Fibroblast of lung (primary cell): Measurements from ENCODE around the gene FXYD4. TPM values are rescaled to one million over a fixed set of nuclear protein-coding genes. Genes with fewer than 3 reads are reported as not detected.
A peak's percentile ranks its signal among the peaks of the same experiment; 100 is the strongest.

Experiments
- DNase-seq, 2 donors: peaks; one replicate each; pipeline versions ENCODE4 v3.0.0 to v3.0.0-alpha.2; 2010; ENCODE audit warnings: low read depth in 2 of 2
- H2AFZ ChIP-seq: 2 replicates; pipeline ENCODE4 v1.5.1; 2012; ENCODE audit warnings: low read length, control low read depth, inconsistent platforms
- H3K27ac ChIP-seq: 2 replicates; pipeline ENCODE4 v1.5.1; 2011; ENCODE audit warnings: low read length, control low read depth; ENCODE audit not compliant: insufficient read depth
- H3K27me3 ChIP-seq: 2 replicates; pipeline ENCODE4 v1.5.1; 2011; ENCODE audit warnings: mild to moderate bottlenecking, low read length; ENCODE audit not compliant: control insufficient read depth, insufficient read depth
- H3K36me3 ChIP-seq: 2 replicates; pipeline ENCODE4 v1.5.1; 2011; ENCODE audit warnings: low read length; ENCODE audit not compliant: control insufficient read depth, insufficient read depth
- H3K4me1 ChIP-seq: 2 replicates; pipeline ENCODE4 v1.5.1; 2011; ENCODE audit warnings: low read length; ENCODE audit not compliant: control insufficient read depth, insufficient read depth; ENCODE audit errors: extremely low read depth
- H3K4me2 ChIP-seq: 2 replicates; pipeline ENCODE4 v1.5.1; 2011; ENCODE audit warnings: low read length, control low read depth; ENCODE audit not compliant: insufficient read depth; ENCODE audit errors: extremely low read depth
- H3K4me3 ChIP-seq, 4 experiments: fragments of 200-600 bp in 1 of 4; sonication (generic) in 1 of 4; replicated peaks in 1 of 4; 2 replicates each; pipeline ENCODE4 v1.5.1; 2011 to 2016; ENCODE audit warnings: low read length in 4 of 4, low read depth in 3 of 4, mild to moderate bottlenecking in 3 of 4, control low read depth in 2 of 4, inconsistent platforms in 1 of 4, mixed read lengths in 1 of 4; ENCODE audit not compliant: insufficient read depth in 1 of 4; ENCODE audit errors: control extremely low read depth in 1 of 4
- H3K79me2 ChIP-seq: 2 replicates; pipeline ENCODE4 v1.5.1; 2012; ENCODE audit warnings: mild to moderate bottlenecking, low read length, inconsistent platforms; ENCODE audit not compliant: control insufficient read depth, insufficient read depth
- H3K9ac ChIP-seq: 2 replicates; pipeline ENCODE4 v1.5.1; 2011; ENCODE audit warnings: mild to moderate bottlenecking, low read length, control low read depth; ENCODE audit not compliant: insufficient read depth
- H3K9me3 ChIP-seq: 2 replicates; pipeline ENCODE4 v1.5.1; 2012; ENCODE audit warnings: low read depth, low read length; ENCODE audit not compliant: control insufficient read depth, insufficient read depth
- H4K20me1 ChIP-seq: 2 replicates; pipeline ENCODE4 v1.5.1; 2011; ENCODE audit warnings: low read length; ENCODE audit not compliant: control insufficient read depth, insufficient read depth; ENCODE audit errors: extremely low read depth
- CTCF ChIP-seq, 2 donors: IDR thresholded peaks in 1 of 2; conservative IDR thresholded peaks in 1 of 2; 1 replicate in 1 of 2; 2 replicates in 1 of 2; pipeline ENCODE4 v1.5.1; 2011 to 2012; ENCODE audit warnings: low read length in 2 of 2, control low read depth in 1 of 2, inconsistent platforms in 1 of 2, low read depth in 1 of 2, mild to moderate bottlenecking in 1 of 2
- EZH2 ChIP-seq: IDR thresholded peaks from 2 replicates; pipeline ENCODE4 v1.5.1; 2012; ENCODE audit warnings: low read length, control low read depth, mild to moderate bottlenecking; ENCODE audit errors: missing control alignments
- polyA plus RNA-seq, 2 donors: library from polyadenylated mRNA; depleted of rRNA in 1 of 2; stranded (reverse) in 1 of 2; unstranded in 1 of 2; fragments of >200 nt; gene quantifications; 2 replicates each; pipeline ENCODE4 v1.2.1, GENCODE V29; 2011 to 2012; ENCODE audit warnings: missing spikeins in 1 of 2
- total RNA-seq: library from RNA; depleted of rRNA; stranded (reverse); fragments of >200 nt; gene quantifications from 2 replicates; pipeline ENCODE4 v1.2.1, GENCODE V29; 2014

FXYD4 gene
- total and polyA plus RNA-seq, 2 donors (not counting 1 experiment from before 2014, with no cell fraction given) = not detected

GRCh38 chr10:43424416-43424815 lies 53.0 kb downstream of the FXYD4 start:
- Histone ChIP-seq H3K4me1 (peaks cover 7% of the 10 kb centered on the region), H3K79me2 (no peaks in the 10 kb centered on the region), H3K27me3 (no peaks in the 10 kb centered on the region), H3K36me3 (no peaks in the 10 kb centered on the region), H3K4me2 (no peak overlapping the region), H3K27ac (no peak overlapping the region), H3K9me3 (no peaks in the 10 kb centered on the region), H4K20me1 (no peaks in the 10 kb centered on the region), H3K9ac (no peak overlapping the region), H3K4me3 (no peak overlapping the region), H2AFZ (no peak overlapping the region)
- TF ChIP-seq EZH2 (no peak), CTCF (conservative IDR thresholded peaks at IDR 0.05 in 1 of 2, IDR thresholded peaks at IDR 0.05 in 1 of 2; ENCODE audit: low read depth in 1 of 2, low read length in 2 of 2) (no peak)
- peak in 1 of 2 donors; percentile 46 for DNase-seq

Other genes starting within 250 kb of the FXYD4 start
- 43.9 and 46.9 TPM in 2 replicates for gene CSGALNACT2, start 233.2 kb upstream of the FXYD4 start, total RNA-seq
- gene CSGALNACT2, start 233.2 kb upstream of the FXYD4 start, polyA plus RNA-seq = 32.7 and 38.6 TPM in 2 replicates
- 6.2 and 9.2 TPM in 2 replicates for gene RASGEF1A, start 104.6 kb upstream of the FXYD4 start, total RNA-seq
- 0.41 and 1.8 TPM in 2 replicates for gene RASGEF1A, start 104.6 kb upstream of the FXYD4 start, polyA plus RNA-seq
- 217 and 293 TPM in 2 replicates for gene HNRNPF, start 37.5 kb downstream of the FXYD4 start, total RNA-seq
- 203 and 228 TPM in 2 replicates for gene HNRNPF, start 37.5 kb downstream of the FXYD4 start, polyA plus RNA-seq
- 3.3 and 4.0 TPM in 2 replicates for gene ZNF487, start 65.5 kb downstream of the FXYD4 start, total RNA-seq
- 2.6 and 4.0 TPM in 2 replicates for gene ZNF487, start 65.5 kb downstream of the FXYD4 start, polyA plus RNA-seq
- gene ZNF239, start 203.0 kb downstream of the FXYD4 start, total RNA-seq = 6.2 and 7.8 TPM in 2 replicates
- gene ZNF239, start 203.0 kb downstream of the FXYD4 start, polyA plus RNA-seq = 3.8 and 5.4 TPM in 2 replicates
- gene ZNF485, start 234.8 kb downstream of the FXYD4 start, total RNA-seq = 3.3 and 3.5 TPM in 2 replicates
- 1.4 and 1.8 TPM in 2 replicates for gene ZNF485, start 234.8 kb downstream of the FXYD4 start, polyA plus RNA-seq